H9 (cell line): Measurements from ENCODE around the gene LNPK. TPM values are rescaled to one million over a fixed set of nuclear protein-coding genes. Genes with fewer than 3 reads are reported as not detected.
"Not testable (repeated sequence)": the region's sequence is repeated elsewhere in the genome, so short reads cannot be mapped to it uniquely, and the experiment has no call there.

Experiments used
- DNase-seq: peaks from one replicate; pipeline ENCODE4 v3.0.0-alpha.2; 2017
- H2AFZ ChIP-seq: one replicate; pipeline ENCODE4 v1.6.1; 2013; ENCODE audit warnings: mild to moderate bottlenecking, low read length, control low read depth, moderate library complexity
- H2AK5ac ChIP-seq: 2 replicates; pipeline ENCODE4 v1.6.1; 2013; ENCODE audit warnings: low read length, control low read depth, mixed read lengths; ENCODE audit not compliant: insufficient read length
- H2BK120ac ChIP-seq: one replicate; pipeline ENCODE4 v1.6.1; 2013; ENCODE audit warnings: low read depth, mild to moderate bottlenecking, low read length, control low read depth, inconsistent platforms; ENCODE audit not compliant: poor library complexity, severe bottlenecking
- H2BK12ac ChIP-seq: 2 replicates; pipeline ENCODE4 v1.6.1; 2013; ENCODE audit warnings: low read length, control low read depth, mixed read lengths, low read depth; ENCODE audit not compliant: insufficient read length
- H2BK15ac ChIP-seq: 2 replicates; pipeline ENCODE4 v1.6.1; 2013; ENCODE audit warnings: low read depth, low read length, control low read depth
- H2BK20ac ChIP-seq: one replicate; pipeline ENCODE4 v1.6.1; 2013; ENCODE audit warnings: low read depth, mild to moderate bottlenecking, low read length, control low read depth, inconsistent platforms; ENCODE audit not compliant: poor library complexity, severe bottlenecking
- H2BK5ac ChIP-seq: 2 replicates; pipeline ENCODE4 v1.6.1; 2013; ENCODE audit warnings: low read length, control low read depth, mixed read lengths; ENCODE audit not compliant: insufficient read length
- H3K14ac ChIP-seq: 2 replicates; pipeline ENCODE4 v1.6.1; 2013; ENCODE audit warnings: low read length, control low read depth; ENCODE audit not compliant: insufficient read depth
- H3K18ac ChIP-seq: 2 replicates; pipeline ENCODE4 v1.6.1; 2013; ENCODE audit warnings: low read depth, mild to moderate bottlenecking, mixed read lengths, low read length, control low read depth; ENCODE audit not compliant: insufficient read length
- H3K23ac ChIP-seq: 2 replicates; pipeline ENCODE4 v1.6.1; 2013; ENCODE audit warnings: low read length, control low read depth, mixed read lengths, low read depth; ENCODE audit not compliant: insufficient read length
- H3K23me2 ChIP-seq: 2 replicates; pipeline ENCODE4 v1.6.1; 2013; ENCODE audit warnings: low read depth, mild to moderate bottlenecking, mixed read lengths, low read length, control low read depth; ENCODE audit not compliant: insufficient read length, poor library complexity, severe bottlenecking
- H3K27ac ChIP-seq: 2 replicates; pipeline ENCODE4 v1.5.1; 2013; ENCODE audit warnings: low read length, control low read depth, mixed read lengths, low read depth; ENCODE audit not compliant: insufficient read length
- H3K27me3 ChIP-seq: 2 replicates; pipeline ENCODE4 v1.6.1; 2013; ENCODE audit warnings: low read length, control low read depth, inconsistent platforms; ENCODE audit not compliant: insufficient read depth
- H3K4ac ChIP-seq: 2 replicates; pipeline ENCODE4 v1.6.1; 2013; ENCODE audit warnings: low read depth, mild to moderate bottlenecking, control low read depth, inconsistent platforms, low read length, moderate library complexity
- H3K4me1 ChIP-seq: 2 replicates; pipeline ENCODE4 v1.6.1; 2013; ENCODE audit warnings: low read length, control low read depth, inconsistent platforms; ENCODE audit not compliant: insufficient read depth
- H3K4me2 ChIP-seq: 2 replicates; pipeline ENCODE4 v1.6.1; 2013; ENCODE audit warnings: low read length, control low read depth, mixed read lengths; ENCODE audit not compliant: insufficient read length, insufficient read depth
- H3K56ac ChIP-seq: 2 replicates; pipeline ENCODE4 v1.6.1; 2013; ENCODE audit warnings: low read depth, mild to moderate bottlenecking, mixed read lengths, low read length, control low read depth; ENCODE audit not compliant: insufficient read length
- H3K79me1 ChIP-seq: 2 replicates; pipeline ENCODE4 v1.6.1; 2013; ENCODE audit warnings: low read depth, mild to moderate bottlenecking, moderate library complexity, low read length, control low read depth, inconsistent platforms; ENCODE audit not compliant: insufficient read depth, poor library complexity, severe bottlenecking
- H3K79me2 ChIP-seq: 2 replicates; pipeline ENCODE4 v1.6.1; 2013; ENCODE audit warnings: low read length, control low read depth, inconsistent platforms; ENCODE audit not compliant: insufficient read depth
- H3K9ac ChIP-seq: 2 replicates; pipeline ENCODE4 v1.6.1; 2013; ENCODE audit warnings: low read length, control low read depth, mixed read lengths; ENCODE audit not compliant: insufficient read length; ENCODE audit errors: extremely low read depth
- H3K9me3 ChIP-seq: one replicate; pipeline ENCODE4 v1.6.1; 2013; ENCODE audit warnings: low read depth, low read length, inconsistent platforms; ENCODE audit not compliant: control insufficient read depth
- H3T11ph ChIP-seq: one replicate; pipeline ENCODE4 v1.6.1; 2013; ENCODE audit warnings: mild to moderate bottlenecking, low read length, control low read depth, inconsistent platforms
- H4K20me1 ChIP-seq: one replicate; pipeline ENCODE4 v1.6.1; 2013; ENCODE audit not compliant: control insufficient read depth, insufficient read length, insufficient read depth
- H4K5ac ChIP-seq: 2 replicates; pipeline ENCODE4 v1.6.1; 2013; ENCODE audit warnings: low read depth, mild to moderate bottlenecking, mixed read lengths, low read length, control low read depth; ENCODE audit not compliant: insufficient read length
- H4K8ac ChIP-seq: replicated peaks from 2 replicates; pipeline ENCODE4 v1.6.1; 2013; ENCODE audit warnings: low read length, control low read depth, mixed read lengths, low read depth; ENCODE audit not compliant: insufficient read length
- H4K91ac ChIP-seq: 2 replicates; pipeline ENCODE4 v1.6.1; 2013; ENCODE audit warnings: low read depth, mild to moderate bottlenecking, moderate library complexity, mixed read lengths, low read length, control low read depth; ENCODE audit not compliant: insufficient read length
- H3K27ac Mint-ChIP-seq, 3 experiments: 2 replicates in 2 of 3; 3 replicates in 1 of 3; pipeline ENCODE4 v1.8.0; 2020 to 2021; ENCODE audit warnings: mixed read lengths in 3 of 3, mild to moderate bottlenecking in 1 of 3, moderate library complexity in 1 of 3
- H3K27me3 Mint-ChIP-seq: 2 replicates; pipeline ENCODE4 v1.8.0; 2021; ENCODE audit warnings: low read depth, mild to moderate bottlenecking, moderate library complexity, mixed read lengths
- H3K36me3 Mint-ChIP-seq, 3 experiments: 2 replicates in 2 of 3; 3 replicates in 1 of 3; pipeline ENCODE4 v1.8.0; 2020 to 2021; ENCODE audit warnings: low read depth in 3 of 3, mixed read lengths in 3 of 3; ENCODE audit not compliant: insufficient read depth in 1 of 3
- H3K4me1 Mint-ChIP-seq, 2 experiments: 2 replicates each; pipeline ENCODE4 v1.8.0; 2020; ENCODE audit warnings: mixed read lengths in 2 of 2
- H3K4me3 Mint-ChIP-seq, 2 experiments: 2 replicates in 1 of 2; 3 replicates in 1 of 2; pipeline ENCODE4 v1.8.0; 2020 to 2021; ENCODE audit warnings: mild to moderate bottlenecking in 2 of 2, mixed read lengths in 2 of 2, moderate library complexity in 1 of 2
- H3K9me3 Mint-ChIP-seq, 2 experiments: 2 replicates in 1 of 2; 3 replicates in 1 of 2; pipeline ENCODE4 v1.8.0; 2020; ENCODE audit warnings: mild to moderate bottlenecking in 2 of 2, mixed read lengths in 2 of 2, moderate library complexity in 1 of 2
- CTCF ChIP-seq: fragments of 200-600 bp; sonication (generic); conservative IDR thresholded peaks from 3 replicates; pipeline ENCODE4 v1.8.0; 2021; ENCODE audit warnings: antibody characterized with exemption, mild to moderate bottlenecking
- WGBS: extraction: QIAGEN DNeasy Blood & Tissue Kit; methylation state at CpG from one replicate; pipeline ENCODE4 v1.1.7; 2013; ENCODE audit warnings: missing lambda C conversion rate, low lambda C conversion rate, mixed read lengths; ENCODE audit not compliant: insufficient read length; ENCODE audit errors: extremely low coverage; 5-methylcytosine and 5-hydroxymethylcytosine counted together
- total RNA-seq: library from RNA; stranded (reverse); gene quantifications from 2 replicates; pipeline ENCODE4 v1.2.1, GENCODE V29; 2021

The LNPK gene
- total RNA-seq, 1 experiment from 2014 or later, result 8.5 TPM

GRCh38 chr2:175964195-175964594 is 37.9 kb downstream of the LNPK start:
- Histone ChIP-seq H3K79me1 (no peaks in the 10 kb centered on the region), H3K27ac (no peak overlapping the region), H3K56ac (no peak overlapping the region), H3K14ac (no peak overlapping the region), H3K4me1 (no peaks in the 10 kb centered on the region), H2BK5ac (no peak overlapping the region), H2BK120ac (no peak overlapping the region), H3K9me3 (no peaks in the 10 kb centered on the region), H4K8ac (no peak overlapping the region), H3K23ac (no peak overlapping the region), H3K9ac (no peak overlapping the region), H2BK20ac (no peak overlapping the region), H2AFZ (no peak overlapping the region), H4K91ac (no peak overlapping the region), H3K4ac (no peak overlapping the region), H3K23me2 (no peaks in the 10 kb centered on the region), H3T11ph (no peak overlapping the region), H3K4me2 (no peak overlapping the region), H4K5ac (no peak overlapping the region), H3K27me3 (no peaks in the 10 kb centered on the region), H3K18ac (no peak overlapping the region), H4K20me1 (no peaks in the 10 kb centered on the region), H3K79me2 (no peaks in the 10 kb centered on the region), H2AK5ac (no peak overlapping the region), H2BK12ac (no peak overlapping the region), H2BK15ac (no peak overlapping the region)
- peak; percentile 46 for TF ChIP-seq CTCF
- Mint-ChIP-seq H3K9me3 (peaks cover 10 to 13% of the 10 kb centered on the region in 2 experiments; a peak in 4 of 5 replicates), H3K4me1 (no peaks in the 10 kb centered on the region), H3K4me3 (no peak overlapping the region), H3K27me3 (no peaks in the 10 kb centered on the region; the same call in 1 of the 2 replicates), H3K27ac (no peak overlapping the region), H3K36me3 (peaks cover 12 to 24% (median 22%) of the 10 kb centered on the region in 3 experiments)
- no peak for DNase-seq
- no CpG with 5 or more reads among the region's 4 CpGs for WGBS

DNA sequence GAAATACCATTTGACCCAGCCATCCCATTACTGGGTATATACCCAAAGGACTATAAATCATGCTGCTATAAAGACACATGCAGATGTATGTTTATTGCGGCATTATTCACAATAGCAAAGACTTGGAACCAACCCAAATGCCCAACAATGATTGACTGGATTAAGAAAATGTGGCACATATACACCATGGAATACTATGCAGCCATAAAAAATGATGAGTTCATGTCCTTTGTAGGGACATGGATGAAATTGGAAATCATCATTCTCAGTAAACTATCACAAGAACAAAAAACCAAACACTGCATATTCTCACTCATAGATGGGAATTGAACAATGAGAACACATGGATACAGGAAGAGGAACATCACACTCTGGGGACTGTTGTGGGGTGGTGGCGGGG is 38.9 kb downstream of the LNPK start:
- H4K91ac ChIP-seq, H3K27me3 Mint-ChIP-seq, H3K18ac ChIP-seq, H2BK12ac ChIP-seq, H2AFZ ChIP-seq, DNase-seq, H3K4me1 ChIP-seq, H2BK20ac ChIP-seq, H3K4me1 Mint-ChIP-seq, H3K27ac Mint-ChIP-seq, H4K5ac ChIP-seq, H3K4ac ChIP-seq, H4K8ac ChIP-seq, H3K4me2 ChIP-seq, H3K23ac ChIP-seq, H3K79me2 ChIP-seq, H2BK5ac ChIP-seq, H3K27ac ChIP-seq, H3K56ac ChIP-seq, H3K79me1 ChIP-seq, H3K23me2 ChIP-seq, H2BK120ac ChIP-seq, H4K20me1 ChIP-seq, H2BK15ac ChIP-seq, H3T11ph ChIP-seq, H2AK5ac ChIP-seq, H3K4me3 Mint-ChIP-seq, H3K14ac ChIP-seq, H3K27me3 ChIP-seq, H3K9ac ChIP-seq, H3K9me3 ChIP-seq: not testable (repeated sequence)
- H3K9me3 Mint-ChIP-seq, result peaks cover 10 to 13% of the 10 kb centered on the region in 2 experiments; a peak in 4 of 5 replicates
- peaks cover 20 to 34% (median 31%) of the 10 kb centered on the region in 3 experiments for H3K36me3 Mint-ChIP-seq
- WGBS, result no CpG with 5 or more reads among the region's 2 CpGs
